ENCODE results near the gene SLC25A31. TPM values are rescaled to one million over a fixed set of nuclear protein-coding genes. Genes with fewer than 3 reads are reported as not detected.

The SLC25A31 gene
- total RNA-seq, 1 experiment from 2014 or later, result not detected

DNA sequence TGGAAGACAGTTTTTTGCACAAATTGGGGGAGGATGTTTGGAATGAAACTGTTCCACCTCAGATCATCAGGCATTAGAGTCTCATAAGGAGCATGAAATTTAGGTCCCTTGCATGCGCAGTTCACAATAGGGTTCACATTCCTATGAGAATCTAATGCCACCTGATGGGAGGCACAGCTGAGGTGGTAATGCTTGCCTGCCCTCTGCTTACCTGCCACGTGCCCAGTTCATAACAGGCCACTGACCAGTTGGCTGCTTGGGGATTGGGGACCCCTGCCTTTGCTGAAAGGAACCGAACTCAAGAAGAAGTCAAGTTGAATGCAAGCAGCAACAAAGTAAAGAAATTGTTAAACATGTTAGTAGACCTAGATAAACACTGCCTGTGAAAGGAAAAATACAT, 47.3 kb downstream of the SLC25A31 start:
- no peak for DNase-seq (ENCODE audit: low read depth)

DNA sequence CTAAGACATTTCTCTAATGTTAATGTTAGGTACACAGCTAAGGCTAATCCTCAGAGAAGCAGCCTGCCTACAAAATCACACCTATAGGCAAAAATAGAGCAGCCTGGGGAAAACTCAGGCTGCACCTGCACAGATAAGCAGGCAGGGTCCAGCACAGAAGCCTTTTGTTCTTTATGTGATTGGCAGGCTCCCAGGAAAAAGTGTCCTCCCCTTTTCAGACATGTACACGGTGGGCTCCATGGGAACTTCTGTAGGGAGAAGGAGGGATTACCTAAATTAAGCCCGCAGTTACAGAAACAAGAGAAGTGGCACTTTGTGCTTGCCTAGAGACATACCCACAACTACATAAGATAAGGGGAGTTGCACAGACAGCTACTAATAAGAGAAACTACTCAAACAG, 47.9 kb downstream of the SLC25A31 start:
- DNase-seq (ENCODE audit: low read depth), result no peak

DNA sequence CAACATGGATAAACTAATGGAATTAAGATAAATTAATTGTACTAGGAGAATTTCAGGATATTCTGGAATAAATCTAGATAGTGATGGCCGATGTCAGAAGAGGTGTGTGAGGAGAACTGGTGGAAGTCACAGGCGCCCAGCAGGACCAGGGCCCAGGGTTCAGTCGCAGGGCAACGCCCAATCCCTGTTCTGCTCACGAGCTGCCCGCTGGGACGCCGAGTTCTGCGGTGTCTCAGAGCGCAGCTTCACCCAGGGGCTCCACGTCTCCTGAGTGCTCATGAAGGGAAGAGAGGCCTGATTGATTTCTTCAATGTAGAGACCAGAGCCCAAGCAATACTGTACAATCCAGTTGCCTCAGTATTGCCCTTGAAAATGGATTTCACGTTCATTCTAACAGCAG, 50.4 kb downstream of the SLC25A31 start:
- no peak for DNase-seq (ENCODE audit: low read depth)

DNA sequence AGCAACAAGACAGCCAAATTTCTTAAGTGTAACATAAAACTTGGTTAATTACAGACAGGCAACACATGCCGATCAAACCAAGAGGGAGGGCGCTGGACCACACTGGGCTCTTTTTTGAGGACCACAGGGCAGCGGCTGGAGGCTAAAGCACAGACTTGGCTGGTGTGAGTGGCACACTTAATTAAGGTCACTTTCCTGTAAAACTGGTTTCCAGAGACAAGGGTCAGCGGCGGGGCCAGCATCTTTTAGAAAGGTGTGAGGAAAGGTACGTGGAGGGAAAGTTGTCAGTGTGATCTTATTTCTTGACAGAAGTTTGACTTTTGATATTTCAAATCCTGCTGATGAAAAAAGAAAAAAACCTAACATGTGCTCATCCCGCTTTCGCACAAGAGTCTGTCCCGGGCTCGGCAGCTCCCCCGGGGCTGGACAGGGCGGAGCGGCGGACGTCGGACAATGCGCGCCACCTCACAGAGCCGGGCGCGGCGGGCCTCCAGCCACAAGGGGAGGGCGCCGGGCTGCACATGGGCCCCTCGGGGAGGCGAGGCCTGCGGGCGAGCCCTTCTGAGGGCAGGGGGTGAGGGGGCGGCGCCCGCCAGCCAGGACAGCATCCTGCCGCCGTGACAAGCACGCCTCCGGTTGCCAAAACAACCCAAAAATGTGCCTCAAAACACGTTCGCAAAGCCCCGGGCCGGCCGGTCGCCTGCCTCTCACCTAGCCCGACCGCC, 51.3 kb downstream of the SLC25A31 start:
- DNase-seq (ENCODE audit: low read depth), result peak; percentile 27

DNA sequence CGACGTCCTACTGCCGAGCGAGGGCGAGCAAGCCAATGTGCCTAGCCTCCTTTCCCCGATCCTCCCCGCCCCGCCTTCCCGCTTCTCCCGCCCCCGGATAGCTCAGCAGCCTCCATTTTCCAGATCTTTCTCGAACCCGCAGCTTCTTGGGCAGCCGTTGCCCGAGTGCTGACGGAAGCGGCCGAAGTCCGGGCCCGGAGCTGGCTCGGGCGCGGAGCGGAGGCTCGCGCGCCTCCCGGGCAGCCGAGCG, 51.8 kb downstream of the SLC25A31 start:
- peak; percentile 84 for DNase-seq (ENCODE audit: low read depth)

DNA sequence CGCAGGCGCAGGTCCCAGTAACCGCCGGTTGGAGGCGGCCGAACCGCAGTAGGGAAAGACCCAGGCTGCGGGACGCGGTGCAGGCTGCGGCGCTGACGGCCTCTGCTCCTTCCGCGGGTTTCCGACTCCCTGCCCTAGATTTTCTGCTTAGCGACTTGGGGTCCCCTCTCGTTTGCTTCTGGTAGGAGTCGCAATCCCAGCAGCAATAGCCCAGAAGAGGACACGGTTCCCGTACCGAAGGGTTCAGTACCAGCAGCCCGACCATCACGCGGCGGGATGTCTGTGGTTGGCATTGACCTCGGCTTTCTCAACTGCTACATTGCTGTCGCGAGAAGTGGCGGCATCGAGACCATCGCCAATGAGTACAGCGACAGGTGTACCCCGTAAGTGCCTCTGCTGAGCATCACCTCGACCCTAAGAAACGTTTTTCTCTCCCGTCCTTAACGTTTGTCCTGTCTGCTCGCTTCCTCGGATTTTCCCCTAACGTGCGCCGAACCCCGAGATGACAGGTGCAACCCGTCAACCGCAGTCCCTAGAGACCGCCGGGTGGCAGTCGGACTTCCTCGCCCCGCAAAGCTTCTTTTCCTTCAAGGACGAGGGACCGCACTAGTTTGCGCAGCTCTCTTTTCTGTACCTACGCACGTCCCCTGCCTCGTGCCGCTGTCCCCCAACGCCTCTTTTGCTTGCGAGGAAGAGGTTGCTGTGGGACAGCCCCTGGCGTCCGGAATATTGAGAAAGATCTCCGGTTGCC, 52.2 kb downstream of the SLC25A31 start, which contains the start of gene HSPA4L:
Gene HSPA4L, plus strand, starts transcription at position 48 of the 751 bp plus-strand sequence. Its CDS starts 229 bp downstream, at position 277.
- DNase-seq (ENCODE audit: low read depth), result peak; percentile 56

DNA sequence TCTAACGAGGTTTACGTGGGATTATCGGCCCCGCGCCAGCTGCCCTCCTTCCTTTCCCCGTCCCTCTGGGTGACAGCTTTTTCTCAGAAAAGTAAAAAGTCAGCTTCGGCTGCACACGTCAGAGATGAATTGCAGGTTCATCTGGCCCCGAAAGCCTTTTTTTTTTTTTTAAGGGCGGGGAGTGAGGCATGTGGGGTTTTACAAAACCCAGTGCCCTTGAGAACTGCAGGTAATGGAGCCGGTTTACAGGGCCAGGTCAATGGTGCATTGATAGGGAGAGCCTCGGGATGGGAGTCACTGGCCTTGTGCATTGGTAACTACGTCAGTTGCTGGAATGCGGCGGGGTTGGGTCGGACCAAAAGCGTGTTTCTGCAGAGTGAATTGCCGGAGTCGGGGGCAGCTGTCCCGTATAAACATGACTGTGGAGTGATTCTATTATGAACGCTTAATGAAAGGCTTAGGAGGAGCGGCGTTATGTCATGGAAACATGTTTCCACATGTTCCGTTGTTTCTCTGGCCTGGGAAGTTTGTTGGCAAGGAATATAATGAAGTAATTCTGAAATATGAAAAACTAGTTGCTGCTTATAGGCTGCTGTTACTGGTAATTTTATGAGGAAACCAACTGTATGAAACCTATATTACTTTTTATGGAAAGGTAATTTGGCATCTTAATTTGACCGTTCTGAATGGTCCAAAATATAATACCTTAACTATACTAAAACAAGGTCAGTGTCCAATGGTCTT, 53.0 kb downstream of the SLC25A31 start:
- peak; percentile 42 for DNase-seq (ENCODE audit: low read depth)

DNA sequence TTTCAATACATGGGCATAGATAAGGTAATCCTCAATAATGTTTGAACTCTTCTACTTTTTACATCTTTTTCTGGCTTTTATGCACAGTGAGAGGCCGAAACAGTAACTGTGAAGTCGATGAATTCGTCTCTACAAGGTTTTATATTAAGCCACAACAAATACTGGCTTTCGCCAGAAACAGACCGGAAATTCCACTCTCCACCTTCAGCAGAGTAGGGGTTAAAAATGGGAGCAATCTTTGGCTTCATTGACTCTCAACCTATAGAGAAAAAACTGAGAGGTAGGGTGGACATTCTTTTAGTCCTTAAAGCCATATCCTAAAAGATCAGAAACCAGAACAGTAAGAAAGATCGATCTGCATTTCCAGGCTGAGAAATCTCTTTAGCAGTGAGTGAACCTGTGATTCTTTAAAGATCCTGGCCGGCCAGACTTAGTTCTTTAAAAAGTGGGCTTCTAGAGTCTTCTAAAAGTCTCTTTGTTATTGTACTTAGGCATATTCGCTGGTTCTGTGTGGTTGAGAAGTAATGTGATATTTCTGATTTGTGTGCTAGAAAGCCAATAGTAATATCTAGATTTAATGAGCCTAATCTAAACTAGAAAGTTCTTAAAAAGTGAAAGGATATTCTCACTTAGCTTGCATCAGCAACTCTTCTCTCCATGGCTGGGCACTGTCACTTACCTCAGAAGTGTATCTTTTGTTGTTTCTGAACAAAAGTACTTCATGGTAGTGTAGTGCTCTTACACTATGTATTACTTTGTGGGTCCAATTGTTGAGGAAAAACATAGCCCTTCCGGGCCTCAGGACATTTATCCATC, 54.0 kb downstream of the SLC25A31 start:
- DNase-seq (ENCODE audit: low read depth), result no peak

DNA sequence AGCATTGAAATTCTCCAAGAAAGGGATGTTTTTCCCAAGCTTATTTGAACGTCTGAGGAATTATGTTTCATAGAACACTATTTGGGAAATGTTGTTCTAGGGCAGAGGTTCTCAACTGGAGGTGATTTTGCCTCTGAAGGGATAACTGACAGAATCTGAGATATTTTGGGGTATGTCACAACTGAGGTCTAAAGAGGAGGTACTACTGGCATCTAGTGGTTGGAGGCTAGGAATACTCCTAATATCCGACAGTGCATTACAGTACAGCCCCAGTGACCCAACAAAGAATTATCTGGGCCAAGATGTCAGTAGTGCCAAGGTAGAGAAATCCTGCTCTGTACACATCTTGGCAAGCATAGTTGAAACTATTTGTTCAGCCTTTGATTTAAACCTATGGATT, 58.3 kb downstream of the SLC25A31 start:
- no peak for DNase-seq (ENCODE audit: low read depth)

DNA sequence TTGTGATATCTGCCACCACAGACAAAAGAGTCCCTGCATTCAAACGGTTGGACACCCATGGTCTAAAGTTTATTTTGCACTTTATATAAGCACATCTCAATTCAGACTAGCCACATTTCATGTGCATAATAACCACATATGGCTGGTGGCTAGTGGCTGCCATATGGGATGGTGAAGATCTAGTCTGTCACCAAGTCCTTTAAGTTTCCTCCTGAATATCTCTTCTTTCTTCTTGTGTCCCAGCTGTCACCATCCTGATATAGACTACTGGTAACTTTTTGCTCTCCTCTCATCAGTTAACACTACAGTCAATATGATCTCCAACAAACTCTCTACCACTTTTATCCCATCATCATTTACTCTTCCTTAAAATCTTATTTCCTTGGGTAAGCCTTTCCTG, 61.2 kb downstream of the SLC25A31 start:
- no peak for DNase-seq (ENCODE audit: low read depth)

DNA sequence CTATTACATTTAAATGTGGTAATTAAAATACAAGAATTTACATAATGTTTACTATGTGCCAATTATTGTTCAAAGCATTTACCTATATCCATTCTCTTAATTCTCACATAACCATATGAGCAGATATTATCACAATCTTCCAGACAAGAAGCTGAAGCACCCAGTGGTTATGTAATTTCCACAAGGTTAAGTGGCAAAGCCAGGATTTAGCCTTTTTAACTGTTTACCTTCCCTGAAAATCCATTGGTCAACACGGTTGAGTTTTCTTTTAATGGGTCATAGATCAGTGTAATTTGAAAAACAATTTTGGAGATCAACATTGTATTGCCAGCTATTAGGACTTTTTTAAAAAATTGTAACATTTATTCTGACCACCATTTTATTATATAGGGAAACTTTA, 63.3 kb downstream of the SLC25A31 start:
- no peak for DNase-seq (ENCODE audit: low read depth)

DNA sequence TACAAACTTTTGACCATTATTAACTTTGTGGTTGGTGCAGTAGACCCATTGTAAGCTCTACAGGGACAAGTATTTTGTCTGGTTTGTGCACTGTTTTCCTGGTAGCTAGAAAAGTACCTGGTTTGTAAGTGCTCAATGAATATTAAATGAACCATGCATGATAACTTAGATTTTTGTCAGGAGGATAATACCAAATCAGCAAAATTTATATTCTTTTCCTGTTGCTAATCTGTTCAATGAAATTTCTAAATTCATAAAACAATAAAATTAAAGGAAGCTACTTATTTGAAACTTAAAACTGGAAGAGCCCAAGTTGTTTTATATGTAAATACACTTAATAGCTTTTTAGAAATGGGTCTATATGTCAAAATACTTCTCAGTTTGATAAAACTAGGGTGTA, 69.5 kb downstream of the SLC25A31 start:
- DNase-seq (ENCODE audit: low read depth), result no peak

DNA sequence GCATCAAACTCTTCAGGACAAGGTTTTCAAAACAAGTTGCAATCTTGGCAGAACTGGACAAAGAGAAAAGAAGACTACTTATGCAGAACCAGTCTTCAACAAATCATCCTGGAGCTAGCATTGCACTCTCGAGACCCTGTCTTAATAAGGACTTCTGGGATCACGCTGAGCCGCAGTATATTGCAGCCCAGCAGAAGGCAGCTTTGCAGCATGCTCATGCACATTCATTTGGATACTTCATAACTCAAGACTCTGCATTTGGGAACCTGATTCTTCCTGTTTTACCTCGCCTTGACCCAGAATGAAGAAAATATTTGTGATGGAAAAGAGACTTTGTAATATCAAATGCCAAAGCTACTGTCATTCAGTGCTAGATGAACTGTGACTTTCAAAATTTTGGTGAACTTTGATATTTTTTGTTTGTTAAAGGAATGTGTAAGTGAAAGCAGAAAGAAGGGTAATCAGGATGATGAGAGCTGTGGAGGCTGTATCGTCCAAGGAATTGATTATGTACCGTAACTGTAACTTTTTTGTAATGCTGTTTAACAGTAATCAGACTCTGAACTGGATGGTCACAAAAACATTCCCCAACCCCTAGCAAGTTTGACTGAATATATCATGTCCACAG, 79.1 kb downstream of the SLC25A31 start:
- DNase-seq (ENCODE audit: low read depth), result no peak

DNA sequence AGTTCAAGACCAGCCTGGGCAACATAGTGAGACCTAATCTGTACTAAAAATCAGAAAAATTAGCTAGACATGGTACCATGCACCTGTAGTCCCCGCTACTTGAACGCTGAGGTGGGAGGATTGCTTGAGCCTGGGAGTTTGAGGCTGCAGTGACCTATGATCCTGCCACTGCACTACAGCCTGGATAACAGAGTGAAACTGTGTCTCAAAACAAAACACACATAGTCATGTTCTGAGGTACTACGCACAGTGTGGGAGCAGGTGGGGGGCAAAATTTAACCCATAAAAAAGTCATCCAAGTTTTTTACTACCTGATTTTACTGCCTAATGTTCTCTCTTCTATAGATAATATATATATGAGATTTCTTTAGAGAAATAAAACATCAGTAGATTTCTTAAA, 80.4 kb downstream of the SLC25A31 start:
- no peak for DNase-seq (ENCODE audit: low read depth)

DNA sequence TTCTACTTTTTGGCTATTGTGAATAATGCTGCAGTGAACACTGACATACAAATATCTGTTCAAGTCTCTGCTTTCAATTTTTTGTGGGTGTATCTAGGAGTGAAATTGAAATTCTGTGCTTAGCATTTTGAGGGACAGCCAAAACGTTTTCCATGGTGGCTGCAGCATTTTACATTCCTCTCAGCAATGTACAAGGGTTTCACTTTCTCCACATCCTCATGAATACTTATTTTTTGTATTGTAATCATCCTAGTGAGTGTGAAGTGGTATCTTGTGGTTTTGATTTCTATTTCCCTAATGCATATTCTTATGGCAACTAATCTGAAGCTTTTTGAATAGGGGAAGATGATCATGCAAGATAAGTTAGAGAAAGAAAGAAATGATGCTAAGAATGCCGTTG, 92.2 kb downstream of the SLC25A31 start:
- no peak for DNase-seq (ENCODE audit: low read depth)

Other genes starting within 250 kb of the SLC25A31 start
- gene INTU, start 97.4 kb upstream of the SLC25A31 start, total RNA-seq (2014; rRNA removed; shearing (Covaris generic)), result 1.3 and 6.6 TPM in 2 replicates
- gene HSPA4L, start 51.9 kb downstream of the SLC25A31 start, total RNA-seq (2014; rRNA removed; shearing (Covaris generic)), result 7.9 and 10.5 TPM in 2 replicates
- gene PLK4, start 150.5 kb downstream of the SLC25A31 start, total RNA-seq (2014; rRNA removed; shearing (Covaris generic)), result 17.3 and 71.7 TPM in 2 replicates
- gene MFSD8, start 234.8 kb downstream of the SLC25A31 start, total RNA-seq (2014; rRNA removed; shearing (Covaris generic)), result 18.2 and 30.5 TPM in 2 replicates
- 1.5 and 1.6 TPM in 2 replicates for gene ABHD18, start 235.0 kb downstream of the SLC25A31 start, total RNA-seq (2014; rRNA removed; shearing (Covaris generic))